GM12891 (cell line): ENCODE measurements around the gene GRAP2.

Source experiments
- POLR2A ChIP-seq: IDR thresholded peaks from 2 replicates; pipeline ENCODE4 v1.6.1; 2011; ENCODE audit warnings: low read depth, low read length, control low read depth
- POLR2AphosphoS5 ChIP-seq: IDR thresholded peaks from 2 replicates; pipeline ENCODE4 v1.6.1; 2011; ENCODE audit warnings: low read depth, low read length, control low read depth
- SPI1 ChIP-seq: IDR thresholded peaks from 2 replicates; pipeline ENCODE4 v1.6.1; 2011; ENCODE audit warnings: low read depth, low read length, control low read depth
- TAF1 ChIP-seq: IDR thresholded peaks from 2 replicates; pipeline ENCODE4 v1.6.1; 2011; ENCODE audit warnings: low read depth, low read length, control low read depth

DNA sequence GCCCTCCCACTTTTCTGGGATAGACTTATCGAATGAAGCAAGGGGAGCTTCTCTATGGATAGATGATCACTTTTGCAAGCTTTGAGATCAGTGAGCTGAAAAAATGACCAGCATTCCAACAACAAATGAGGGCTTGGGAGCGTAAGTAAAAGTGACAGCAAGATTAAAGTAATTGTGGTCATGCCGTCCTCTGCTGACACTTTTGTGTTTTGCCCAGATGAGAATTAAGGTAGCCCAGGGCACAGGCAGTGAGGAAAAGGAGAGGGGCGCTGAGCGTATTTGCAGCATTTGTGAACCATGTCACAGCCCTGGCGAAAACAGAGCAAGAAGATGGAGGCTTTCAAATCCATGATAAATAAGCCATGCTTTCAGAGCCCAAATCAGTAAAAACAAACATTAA, 34.7 kb downstream of the GRAP2 start:
- no peak for TF ChIP-seq POLR2AphosphoS5
- TF ChIP-seq TAF1, result no peak
- no peak for TF ChIP-seq SPI1
- TF ChIP-seq POLR2A, result no peak
